ENCODE results near the gene GZF1. TPM values are rescaled to one million over a fixed set of nuclear protein-coding genes. Genes with fewer than 3 reads are reported as not detected.

GZF1 gene
- total RNA-seq, 1 donor: 14.5 TPM

DNA sequence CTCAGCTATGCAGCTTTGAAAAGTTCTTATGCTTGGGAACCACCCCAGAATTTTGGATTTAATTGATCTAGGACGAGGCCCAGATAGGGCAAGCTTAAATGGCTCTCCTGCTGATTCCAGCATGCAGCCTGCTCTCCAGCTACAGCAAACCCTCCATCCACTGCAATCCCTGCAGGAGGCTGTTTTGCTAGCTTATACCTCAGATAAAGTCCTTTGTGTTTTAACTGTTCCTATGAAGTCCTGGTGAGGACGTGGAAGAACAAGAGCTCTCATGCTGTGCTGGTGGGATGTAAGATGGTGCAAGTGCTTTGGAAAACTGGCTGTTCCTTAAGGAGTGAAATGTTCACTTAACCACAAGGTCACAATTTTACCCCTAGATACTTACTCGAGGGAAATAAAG, 36.9 kb upstream of the GZF1 start:
- H3K4me3 ChIP-seq (ENCODE audit: insufficient read depth, low read length): no peak overlapping the region
- no peak overlapping the region for H3K4me2 ChIP-seq (ENCODE audit: insufficient read depth, low read length)
- peaks cover 4% of the 10 kb centered on the region for H3K27me3 ChIP-seq (ENCODE audit: insufficient read depth, low read length)
- no peaks in the 10 kb centered on the region for H3K36me3 ChIP-seq (ENCODE audit: insufficient read depth, low read length)
- H2AFZ ChIP-seq (ENCODE audit: low read length): no peak overlapping the region
- H3K9me3 ChIP-seq (ENCODE audit: low read depth, low read length): no peaks in the 10 kb centered on the region
- no peaks in the 10 kb centered on the region for H4K20me1 ChIP-seq (ENCODE audit: insufficient read depth, low read length)
- TF ChIP-seq, protein P1, sequence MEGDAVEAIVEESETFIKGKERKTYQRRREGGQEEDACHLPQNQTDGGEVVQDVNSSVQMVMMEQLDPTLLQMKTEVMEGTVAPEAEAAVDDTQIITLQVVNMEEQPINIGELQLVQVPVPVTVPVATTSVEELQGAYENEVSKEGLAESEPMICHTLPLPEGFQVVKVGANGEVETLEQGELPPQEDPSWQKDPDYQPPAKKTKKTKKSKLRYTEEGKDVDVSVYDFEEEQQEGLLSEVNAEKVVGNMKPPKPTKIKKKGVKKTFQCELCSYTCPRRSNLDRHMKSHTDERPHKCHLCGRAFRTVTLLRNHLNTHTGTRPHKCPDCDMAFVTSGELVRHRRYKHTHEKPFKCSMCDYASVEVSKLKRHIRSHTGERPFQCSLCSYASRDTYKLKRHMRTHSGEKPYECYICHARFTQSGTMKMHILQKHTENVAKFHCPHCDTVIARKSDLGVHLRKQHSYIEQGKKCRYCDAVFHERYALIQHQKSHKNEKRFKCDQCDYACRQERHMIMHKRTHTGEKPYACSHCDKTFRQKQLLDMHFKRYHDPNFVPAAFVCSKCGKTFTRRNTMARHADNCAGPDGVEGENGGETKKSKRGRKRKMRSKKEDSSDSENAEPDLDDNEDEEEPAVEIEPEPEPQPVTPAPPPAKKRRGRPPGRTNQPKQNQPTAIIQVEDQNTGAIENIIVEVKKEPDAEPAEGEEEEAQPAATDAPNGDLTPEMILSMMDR (IDR thresholded peaks at IDR 0.05; ENCODE audit: extremely low read depth, low read depth, low read length): no peak
- no peaks in the 10 kb centered on the region for H3K79me2 ChIP-seq (ENCODE audit: insufficient read depth, low read length)
- no peaks in the 10 kb centered on the region for H3K4me1 ChIP-seq (ENCODE audit: insufficient read depth, low read length)
- DNase-seq (ENCODE audit: insufficient read length, low spot score, missing footprints): no peak
- no peak overlapping the region for H3K27ac ChIP-seq (ENCODE audit: low read depth, low read length)

DNA sequence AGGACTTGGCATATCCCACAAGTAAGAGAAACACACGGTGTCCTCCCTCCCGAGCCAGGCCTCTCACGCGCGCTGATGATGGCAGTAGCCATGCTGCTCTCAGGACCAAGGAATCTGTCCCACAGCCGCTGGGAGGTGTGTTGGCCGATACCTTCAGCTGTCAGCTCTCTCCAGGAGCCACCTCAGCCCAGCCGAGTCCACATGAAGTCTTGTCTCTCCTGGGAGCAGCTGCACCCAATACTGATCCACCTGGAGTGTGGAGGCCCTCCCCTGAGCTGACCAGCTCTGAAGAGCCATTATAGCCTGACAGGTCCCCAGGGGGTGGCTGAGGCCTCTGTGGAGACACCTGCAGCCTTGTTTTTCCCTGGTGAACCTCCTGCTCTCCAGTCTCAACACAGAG, 35.2 kb upstream of the GZF1 start:
- Histone ChIP-seq H3K4me1 (ENCODE audit: insufficient read depth, low read length) (no peaks in the 10 kb centered on the region), H3K27ac (ENCODE audit: low read depth, low read length) (no peak overlapping the region), H2AFZ (ENCODE audit: low read length) (no peak overlapping the region), H3K27me3 (ENCODE audit: insufficient read depth, low read length) (peaks cover under 1% of the 10 kb centered on the region), H3K9me3 (ENCODE audit: low read depth, low read length) (no peaks in the 10 kb centered on the region), H3K79me2 (ENCODE audit: insufficient read depth, low read length) (no peaks in the 10 kb centered on the region), H3K4me2 (ENCODE audit: insufficient read depth, low read length) (no peak overlapping the region), H4K20me1 (ENCODE audit: insufficient read depth, low read length) (no peaks in the 10 kb centered on the region), H3K36me3 (ENCODE audit: insufficient read depth, low read length) (no peaks in the 10 kb centered on the region), H3K4me3 (ENCODE audit: insufficient read depth, low read length) (no peak overlapping the region)
- DNase-seq (ENCODE audit: insufficient read length, low spot score, missing footprints): peak; percentile 22
- TF ChIP-seq, protein P1 (IDR thresholded peaks at IDR 0.05; ENCODE audit: extremely low read depth, low read depth, low read length): no peak

DNA sequence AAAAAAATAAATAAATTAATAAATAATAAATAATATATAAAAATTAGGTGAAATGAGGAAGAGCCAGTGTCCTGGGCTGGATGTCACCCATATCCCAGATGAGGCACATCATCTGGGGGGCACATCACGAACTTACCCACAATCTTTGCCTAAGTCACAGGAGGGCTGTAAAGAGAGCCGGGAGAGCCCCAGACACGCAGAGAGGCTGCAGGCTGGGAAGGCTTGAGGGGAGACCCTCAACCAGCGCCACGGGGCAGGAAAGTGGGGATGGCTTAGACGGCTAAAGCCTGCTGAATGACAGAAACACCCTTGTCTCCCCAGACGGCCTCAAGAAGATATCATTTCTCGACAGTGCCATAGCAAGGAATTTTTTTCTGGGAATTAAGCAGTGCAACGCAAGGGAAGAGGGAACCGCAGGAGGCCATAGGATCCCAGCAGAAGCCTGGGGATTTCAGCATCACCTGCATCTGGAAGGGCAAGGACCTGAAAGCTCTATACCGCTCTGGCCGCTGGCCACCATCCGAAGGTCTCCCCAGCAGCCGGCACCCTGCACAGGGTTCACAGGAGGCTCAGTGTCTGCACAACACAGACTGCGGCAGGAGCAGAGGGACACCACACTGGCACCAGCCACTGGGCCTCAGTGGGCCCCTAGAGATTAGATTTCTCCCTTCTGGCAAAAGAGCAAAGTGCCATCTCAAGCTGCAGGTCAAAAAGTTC, 34.2 kb upstream of the GZF1 start:
- DNase-seq (ENCODE audit: insufficient read length, low spot score, missing footprints): peak; percentile 22
- H3K4me2 ChIP-seq (ENCODE audit: insufficient read depth, low read length): no peak overlapping the region
- H3K4me1 ChIP-seq (ENCODE audit: insufficient read depth, low read length): no peaks in the 10 kb centered on the region
- no peaks in the 10 kb centered on the region for H3K36me3 ChIP-seq (ENCODE audit: insufficient read depth, low read length)
- H3K27me3 ChIP-seq (ENCODE audit: insufficient read depth, low read length): no peaks in the 10 kb centered on the region
- no peak overlapping the region for H2AFZ ChIP-seq (ENCODE audit: low read length)
- no peak overlapping the region for H3K27ac ChIP-seq (ENCODE audit: low read depth, low read length)
- no peaks in the 10 kb centered on the region for H3K79me2 ChIP-seq (ENCODE audit: insufficient read depth, low read length)
- no peaks in the 10 kb centered on the region for H3K9me3 ChIP-seq (ENCODE audit: low read depth, low read length)
- H3K4me3 ChIP-seq (ENCODE audit: insufficient read depth, low read length): no peak overlapping the region
- TF ChIP-seq, protein P1 (IDR thresholded peaks at IDR 0.05; ENCODE audit: extremely low read depth, low read depth, low read length): no peak
- no peaks in the 10 kb centered on the region for H4K20me1 ChIP-seq (ENCODE audit: insufficient read depth, low read length)

DNA sequence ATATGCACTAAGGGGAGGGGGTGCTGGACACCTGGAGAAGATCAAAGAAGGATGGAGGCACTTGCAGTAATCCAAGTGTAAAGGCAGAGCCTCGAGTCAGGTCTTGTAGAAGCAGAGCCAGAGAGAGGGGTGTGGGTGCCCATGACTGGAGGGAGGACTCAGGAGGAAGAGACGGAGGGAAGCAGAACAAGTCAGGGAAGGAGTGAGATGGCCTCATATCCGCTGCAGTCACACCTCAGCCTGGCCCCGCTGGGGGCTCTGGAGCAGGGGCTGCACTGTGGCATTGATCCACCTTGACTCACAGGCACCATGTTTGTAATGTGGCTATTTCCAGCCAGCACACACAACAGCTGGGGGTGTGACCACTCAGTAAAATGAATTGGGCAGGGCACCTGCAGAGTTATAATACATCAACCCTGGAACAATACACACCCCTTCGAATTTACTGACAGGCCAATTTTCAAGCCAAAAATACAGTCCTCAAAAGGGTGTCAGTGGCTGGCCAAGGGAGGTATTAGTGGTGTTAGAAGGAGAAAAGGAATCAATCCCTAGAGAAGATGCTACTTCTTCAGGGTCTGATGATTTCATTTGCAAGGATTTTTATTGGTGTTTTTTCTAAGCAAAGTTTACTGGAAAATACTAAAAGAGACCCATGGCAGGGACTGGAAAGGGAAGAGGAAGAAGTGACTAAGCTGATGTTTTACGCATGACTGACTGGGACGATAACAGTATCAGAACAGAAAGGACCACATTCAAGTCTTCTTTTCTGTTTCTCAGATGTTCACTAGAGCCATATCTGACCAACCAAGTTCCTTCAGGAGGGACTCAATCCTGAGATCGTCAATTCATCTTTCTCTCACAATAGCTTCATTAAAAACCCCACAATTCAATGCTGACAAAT, 30.3 kb upstream of the GZF1 start:
- Histone ChIP-seq H3K4me1 (ENCODE audit: insufficient read depth, low read length) (no peaks in the 10 kb centered on the region), H4K20me1 (ENCODE audit: insufficient read depth, low read length) (no peaks in the 10 kb centered on the region), H3K4me2 (ENCODE audit: insufficient read depth, low read length) (no peak overlapping the region), H3K27me3 (ENCODE audit: insufficient read depth, low read length) (no peaks in the 10 kb centered on the region), H3K79me2 (ENCODE audit: insufficient read depth, low read length) (no peaks in the 10 kb centered on the region), H3K4me3 (ENCODE audit: insufficient read depth, low read length) (no peak overlapping the region), H3K36me3 (ENCODE audit: insufficient read depth, low read length) (no peaks in the 10 kb centered on the region), H2AFZ (ENCODE audit: low read length) (no peak overlapping the region), H3K9me3 (ENCODE audit: low read depth, low read length) (no peaks in the 10 kb centered on the region), H3K27ac (ENCODE audit: low read depth, low read length) (no peak overlapping the region)
- TF ChIP-seq, protein P1 (IDR thresholded peaks at IDR 0.05; ENCODE audit: extremely low read depth, low read depth, low read length): no peak
- DNase-seq (ENCODE audit: insufficient read length, low spot score, missing footprints): peak; percentile 58
